ENCODE measurements around the gene DAPK2. TPM values are rescaled to one million over a fixed set of nuclear protein-coding genes. Genes with fewer than 3 reads are reported as not detected.
A peak's percentile ranks its signal among the peaks of the same experiment; 100 is the strongest.

The DAPK2 gene
- total and polyA plus RNA-seq, 2 donors (not counting 1 experiment from before 2014, with no cell fraction given), result 14.4 to 21.4 TPM

GRCh38 chr15:63950911-63951481 is 95.3 kb downstream of the DAPK2 start:
- no peak for TF ChIP-seq CTCF (conservative IDR thresholded peaks at IDR 0.05 in 1 of 2, IDR thresholded peaks at IDR 0.05 in 1 of 2; ENCODE audit: low read depth in 1 of 2, low read length in 2 of 2)
- TF ChIP-seq EZH2 (IDR thresholded peaks at IDR 0.05; ENCODE audit: low read length, missing control alignments), result no peak
- Histone ChIP-seq H3K4me2 (ENCODE audit: extremely low read depth, insufficient read depth, low read length) (peak overlapping the region; percentile 52), H3K9me3 (ENCODE audit: control insufficient read depth, insufficient read depth, low read depth, low read length) (no peaks in the 10 kb centered on the region), H4K20me1 (ENCODE audit: control insufficient read depth, extremely low read depth, insufficient read depth, low read length) (no peaks in the 10 kb centered on the region), H3K36me3 (ENCODE audit: control insufficient read depth, insufficient read depth, low read length) (no peaks in the 10 kb centered on the region), H3K4me3 (replicated peaks in 1 of 4; ENCODE audit: control extremely low read depth in 1 of 4, insufficient read depth in 1 of 4, low read depth in 3 of 4, low read length in 4 of 4) (no peak overlapping the region), H2AFZ (ENCODE audit: low read length) (no peak overlapping the region), H3K4me1 (ENCODE audit: control insufficient read depth, extremely low read depth, insufficient read depth, low read length) (peaks cover 12% of the 10 kb centered on the region), H3K27ac (ENCODE audit: insufficient read depth, low read length) (peak overlapping the region; percentile 20), H3K27me3 (ENCODE audit: control insufficient read depth, insufficient read depth, low read length) (no peaks in the 10 kb centered on the region), H3K79me2 (ENCODE audit: control insufficient read depth, insufficient read depth, low read length) (no peaks in the 10 kb centered on the region), H3K9ac (ENCODE audit: insufficient read depth, low read length) (no peak overlapping the region)
- peak; percentile 77 to 95 for DNase-seq (ENCODE audit: low read depth in 2 of 2)

GRCh38 chr15:63948971-63949370 is 97.3 kb downstream of the DAPK2 start:
- Histone ChIP-seq H3K27ac (ENCODE audit: insufficient read depth, low read length) (no peak overlapping the region), H3K79me2 (ENCODE audit: control insufficient read depth, insufficient read depth, low read length) (no peaks in the 10 kb centered on the region), H3K36me3 (ENCODE audit: control insufficient read depth, insufficient read depth, low read length) (no peaks in the 10 kb centered on the region), H3K27me3 (ENCODE audit: control insufficient read depth, insufficient read depth, low read length) (no peaks in the 10 kb centered on the region), H3K4me3 (replicated peaks in 1 of 4; ENCODE audit: control extremely low read depth in 1 of 4, insufficient read depth in 1 of 4, low read depth in 3 of 4, low read length in 4 of 4) (no peak overlapping the region), H3K4me1 (ENCODE audit: control insufficient read depth, extremely low read depth, insufficient read depth, low read length) (peaks cover 12% of the 10 kb centered on the region), H3K9ac (ENCODE audit: insufficient read depth, low read length) (no peak overlapping the region), H4K20me1 (ENCODE audit: control insufficient read depth, extremely low read depth, insufficient read depth, low read length) (no peaks in the 10 kb centered on the region), H2AFZ (ENCODE audit: low read length) (no peak overlapping the region), H3K4me2 (ENCODE audit: extremely low read depth, insufficient read depth, low read length) (no peak overlapping the region), H3K9me3 (ENCODE audit: control insufficient read depth, insufficient read depth, low read depth, low read length) (no peaks in the 10 kb centered on the region)
- TF ChIP-seq CTCF (conservative IDR thresholded peaks at IDR 0.05 in 1 of 2, IDR thresholded peaks at IDR 0.05 in 1 of 2; ENCODE audit: low read depth in 1 of 2, low read length in 2 of 2), result no peak
- no peak for TF ChIP-seq EZH2 (IDR thresholded peaks at IDR 0.05; ENCODE audit: low read length, missing control alignments)
- peak in 1 of 2 donors; percentile 43 for DNase-seq (ENCODE audit: low read depth in 2 of 2)

- TF ChIP-seq CTCF (conservative IDR thresholded peaks at IDR 0.05 in 1 of 2, IDR thresholded peaks at IDR 0.05 in 1 of 2; ENCODE audit: low read depth in 1 of 2, low read length in 2 of 2) (no peak), EZH2 (IDR thresholded peaks at IDR 0.05; ENCODE audit: low read length, missing control alignments) (no peak)
- H3K4me3 ChIP-seq (replicated peaks in 1 of 4; ENCODE audit: control extremely low read depth in 1 of 4, insufficient read depth in 1 of 4, low read depth in 3 of 4, low read length in 4 of 4), result no peak overlapping the region
- H2AFZ ChIP-seq (ENCODE audit: low read length), result no peak overlapping the region
- H3K27me3 ChIP-seq (ENCODE audit: control insufficient read depth, insufficient read depth, low read length), result no peaks in the 10 kb centered on the region
- H3K4me2 ChIP-seq (ENCODE audit: extremely low read depth, insufficient read depth, low read length), result no peak overlapping the region
- no peak overlapping the region for H3K27ac ChIP-seq (ENCODE audit: insufficient read depth, low read length)
- no peaks in the 10 kb centered on the region for H4K20me1 ChIP-seq (ENCODE audit: control insufficient read depth, extremely low read depth, insufficient read depth, low read length)
- H3K36me3 ChIP-seq (ENCODE audit: control insufficient read depth, insufficient read depth, low read length), result no peaks in the 10 kb centered on the region
- no peaks in the 10 kb centered on the region for H3K9me3 ChIP-seq (ENCODE audit: control insufficient read depth, insufficient read depth, low read depth, low read length)
- H3K9ac ChIP-seq (ENCODE audit: insufficient read depth, low read length), result no peak overlapping the region
- peaks cover 12% of the 10 kb centered on the region for H3K4me1 ChIP-seq (ENCODE audit: control insufficient read depth, extremely low read depth, insufficient read depth, low read length)
- no peaks in the 10 kb centered on the region for H3K79me2 ChIP-seq (ENCODE audit: control insufficient read depth, insufficient read depth, low read length)
- DNase-seq (ENCODE audit: low read depth in 2 of 2), result no peak
Observed at GRCh38 chr15:63948436-63948835, 97.8 kb downstream of the DAPK2 start.

All from fibroblast of lung (primary cell).